Right lobe of liver (tissue), 6 donors: ENCODE measurements around the gene NR6A1. TPM values are rescaled to one million over a fixed set of nuclear protein-coding genes. Genes with fewer than 3 reads are reported as not detected.

Experiments used
- ATAC-seq, 4 donors: fragments of 200-7000 bp; cut with Tn5 transposase; one replicate each; pipeline ENCODE4 v1.9.1; 2020; ENCODE audit warnings: mild to moderate bottlenecking in 4 of 4, moderate library complexity in 4 of 4
- DNase-seq, 3 donors: peaks; one replicate each; pipeline ENCODE4 v3.0.0-alpha.2; 2020
- H3K27ac ChIP-seq, 3 donors: fragments of 200-600 bp; one replicate each; pipeline ENCODE4 v1.8.0; 2022
- H3K27me3 ChIP-seq, 2 donors: fragments of 200-600 bp; one replicate each; pipeline ENCODE4 v1.8.0; 2022
- H3K36me3 ChIP-seq, 4 donors: fragments of 200-600 bp; sonication (generic) in 1 of 4; one replicate each; pipeline versions ENCODE4 v1.5.1 to v1.8.0; 2017 to 2022; ENCODE audit warnings: control low read depth in 1 of 4
- H3K4me1 ChIP-seq, 4 donors: fragments of 200-600 bp; sonication (generic) in 1 of 4; one replicate each; pipeline versions ENCODE4 v1.5.1 to v1.8.0; 2017 to 2022; ENCODE audit warnings: control low read depth in 1 of 4
- H3K4me3 ChIP-seq, 3 donors: fragments of 200-600 bp; one replicate each; pipeline ENCODE4 v1.8.0; 2022
- H3K9me3 ChIP-seq, 4 donors: fragments of 200-600 bp; sonication (generic) in 1 of 4; one replicate each; pipeline versions ENCODE4 v1.5.1 to v1.8.0; 2017 to 2022; ENCODE audit warnings: control low read depth in 1 of 4
- POLR2A ChIP-seq: fragments of 450-650 bp; IDR thresholded peaks from one replicate; pipeline ENCODE4 v1.6.1; 2017; ENCODE audit warnings: antibody characterized with exemption, mild to moderate bottlenecking
- WGBS: methylation state at CpG from one replicate; pipeline ENCODE4 v1.1.6; 2018; ENCODE audit warnings: low coverage, low lambda C conversion rate; ENCODE audit not compliant: insufficient coverage; ENCODE audit errors: missing lambda C conversion rate; 5-methylcytosine and 5-hydroxymethylcytosine counted together
- intact Hi-C, 2 donors: fragments of 100-400 bp; cut with DNase I; formaldehyde crosslinking; loops; one replicate each; pipeline versions ENCODE4 v1.11.2 to v1.14.1; 2022
- total RNA-seq, 6 experiments: library from RNA; depleted of rRNA in 2 of 6; stranded (reverse); fragments of >200 nt in 2 of 6; fragmentation: NEBNext Ultra II Directional in 3 of 6; extraction: Animal tissue kit (Norgen Biotek cat#: 25700) in 3 of 6; gene quantifications; one replicate each; pipeline versions ENCODE4 v1.1.0 to v1.2.4, GENCODE V29; 2016 to 2023
- TF ChIP-seq, protein P1 (sequence below), 4 donors: fragments of 200-600 bp in 3 of 4; fragments of 450-650 bp in 1 of 4; IDR thresholded peaks; one replicate each; pipeline versions ENCODE4 v1.5.1 to v1.8.0; 2016 to 2022; ENCODE audit warnings: antibody characterized with exemption in 4 of 4, mild to moderate bottlenecking in 2 of 4
- donor health status: DM: no; HTN: yes; CAD: no.
- donor health status: DM: no; HTN: no; CAD: no.
- donor health status: DM: no; HTN: no; CAD: no.
- donor health status: DM: no; HTN: yes; CAD: no.
- donor health status: DM: no; HTN: yes; CAD: no.

The NR6A1 gene
- total RNA-seq, 6 experiments from 2014 or later = 1.3 to 3.6 (median 1.9) TPM

- Histone ChIP-seq H3K9me3 (no peaks in the 10 kb centered on the region), H3K27me3 (no peaks in the 10 kb centered on the region), H3K27ac (no peak overlapping the region), H3K4me1 (no peaks in the 10 kb centered on the region), H3K36me3 (no peaks in the 10 kb centered on the region), H3K4me3 (no peak overlapping the region)
- no peak for DNase-seq
- TF ChIP-seq, protein P1, sequence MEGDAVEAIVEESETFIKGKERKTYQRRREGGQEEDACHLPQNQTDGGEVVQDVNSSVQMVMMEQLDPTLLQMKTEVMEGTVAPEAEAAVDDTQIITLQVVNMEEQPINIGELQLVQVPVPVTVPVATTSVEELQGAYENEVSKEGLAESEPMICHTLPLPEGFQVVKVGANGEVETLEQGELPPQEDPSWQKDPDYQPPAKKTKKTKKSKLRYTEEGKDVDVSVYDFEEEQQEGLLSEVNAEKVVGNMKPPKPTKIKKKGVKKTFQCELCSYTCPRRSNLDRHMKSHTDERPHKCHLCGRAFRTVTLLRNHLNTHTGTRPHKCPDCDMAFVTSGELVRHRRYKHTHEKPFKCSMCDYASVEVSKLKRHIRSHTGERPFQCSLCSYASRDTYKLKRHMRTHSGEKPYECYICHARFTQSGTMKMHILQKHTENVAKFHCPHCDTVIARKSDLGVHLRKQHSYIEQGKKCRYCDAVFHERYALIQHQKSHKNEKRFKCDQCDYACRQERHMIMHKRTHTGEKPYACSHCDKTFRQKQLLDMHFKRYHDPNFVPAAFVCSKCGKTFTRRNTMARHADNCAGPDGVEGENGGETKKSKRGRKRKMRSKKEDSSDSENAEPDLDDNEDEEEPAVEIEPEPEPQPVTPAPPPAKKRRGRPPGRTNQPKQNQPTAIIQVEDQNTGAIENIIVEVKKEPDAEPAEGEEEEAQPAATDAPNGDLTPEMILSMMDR (IDR thresholded peaks at IDR 0.05) = no peak
- no peak for TF ChIP-seq POLR2A
- intact Hi-C loops = loop anchor here in 1 of 2 donors (10.0 kb wide), 1 partner anchor 90 kb away; no protein-coding TSS in a partner anchor
- ATAC-seq = no peak
- 100% methylated on average over 1 of the region's 1 CpG for WGBS
These were observed 146.4 kb downstream of the NR6A1 start for GRCh38 chr9:124624735-124624992.

- intact Hi-C loops = loop anchor here in 1 of 2 donors (10.0 kb wide), 1 partner anchor 91 kb away; no protein-coding TSS in a partner anchor
- TF ChIP-seq, protein P1 (IDR thresholded peaks at IDR 0.05) = no peak
- no peak for TF ChIP-seq POLR2A
- no peaks in the 10 kb centered on the region for H3K27me3 ChIP-seq
- H3K27ac ChIP-seq = no peak overlapping the region
- 88% methylated on average over 7 of the region's 7 CpGs for WGBS
- no peaks in the 10 kb centered on the region for H3K4me1 ChIP-seq
- H3K9me3 ChIP-seq = no peaks in the 10 kb centered on the region
- no peak for DNase-seq
- H3K36me3 ChIP-seq = no peaks in the 10 kb centered on the region
- H3K4me3 ChIP-seq = no peak overlapping the region
- no peak for ATAC-seq
These were observed 147.0 kb downstream of the NR6A1 start for GRCh38 chr9:124623966-124624734.

DNA sequence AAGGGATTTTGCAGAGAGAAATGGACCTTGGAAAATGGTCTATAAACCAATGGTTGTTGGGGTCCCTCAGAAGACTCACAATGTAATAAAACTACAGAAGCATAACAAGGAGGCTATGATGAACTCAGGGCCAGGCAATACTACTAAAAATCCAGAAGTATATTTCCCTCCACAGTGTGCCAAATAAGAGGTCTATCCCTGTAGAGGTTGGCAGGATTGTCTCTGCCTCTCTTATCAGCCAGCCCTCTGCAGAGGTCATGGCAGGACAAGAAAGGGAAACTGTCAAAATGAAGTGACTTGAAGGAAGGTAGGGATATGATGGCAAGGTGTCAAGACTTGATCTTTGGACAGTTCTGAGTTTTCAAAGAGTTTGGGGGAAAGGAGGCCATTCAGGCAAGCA, 148.2 kb downstream of the NR6A1 start:
- Histone ChIP-seq H3K27me3 (no peaks in the 10 kb centered on the region), H3K4me1 (peaks cover 0 to 11% (median under 1%) of the 10 kb centered on the region in 4 donors), H3K4me3 (no peak overlapping the region), H3K27ac (no peak overlapping the region), H3K9me3 (no peaks in the 10 kb centered on the region), H3K36me3 (no peaks in the 10 kb centered on the region)
- ATAC-seq (no peak), DNase-seq (no peak)
- TF ChIP-seq, protein P1 (IDR thresholded peaks at IDR 0.05) = no peak
- TF ChIP-seq POLR2A = no peak
- intact Hi-C loops = loop anchor here in 1 of 2 donors (10.0 kb wide), 1 partner anchor 92 kb away; no protein-coding TSS in a partner anchor

DNA sequence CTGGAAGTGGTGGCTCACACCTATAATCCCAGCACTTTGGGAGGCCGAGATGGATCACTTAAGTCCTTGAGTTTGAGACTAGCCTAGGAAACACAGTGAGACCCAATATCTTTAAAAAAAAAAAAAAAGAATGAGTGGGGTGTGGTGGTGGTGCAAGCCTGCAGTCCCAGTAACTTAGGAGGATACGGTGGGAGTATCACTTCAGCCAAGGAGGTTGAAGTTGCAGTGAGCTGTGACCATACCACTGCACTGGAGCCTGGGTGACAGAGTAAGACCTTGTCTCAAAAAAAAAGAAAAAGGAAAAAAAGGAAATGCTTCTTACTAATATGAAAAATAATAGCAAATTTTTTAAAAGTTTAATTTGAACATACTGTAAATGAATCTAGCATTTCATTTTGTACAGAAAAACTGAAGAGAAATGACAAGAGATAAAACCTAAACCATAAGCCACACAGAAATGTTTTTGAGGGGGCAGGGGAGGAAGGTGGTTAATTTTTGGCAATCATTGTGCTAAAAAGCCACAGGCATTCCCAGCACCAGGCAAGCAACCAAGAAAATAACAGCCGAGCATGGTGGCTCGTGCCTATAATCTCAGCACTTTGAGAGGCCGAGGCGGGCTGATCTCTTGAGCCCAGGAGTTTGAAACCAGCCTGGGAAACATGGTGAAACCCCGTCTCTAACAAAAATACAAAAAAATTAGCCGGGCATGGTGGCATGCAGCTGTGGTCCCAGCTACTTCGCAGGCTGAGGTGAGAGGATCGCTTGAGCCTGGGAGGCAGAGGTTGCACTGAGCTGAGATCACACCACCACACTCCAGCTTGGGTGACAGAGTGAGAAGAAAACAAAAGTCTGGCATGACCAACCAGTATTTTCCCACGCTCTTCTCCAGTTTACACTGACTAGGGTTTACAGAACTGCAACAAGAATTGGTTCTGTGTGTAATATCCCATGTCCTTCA, 149.5 kb downstream of the NR6A1 start:
- intact Hi-C loops = loop anchor here in 1 of 2 donors (10.0 kb wide), 1 partner anchor 93 kb away; no protein-coding TSS in a partner anchor
- TF ChIP-seq POLR2A = no peak
- TF ChIP-seq, protein P1 (IDR thresholded peaks at IDR 0.05) = no peak
- WGBS = 69% methylated on average over 7 of the region's 11 CpGs
- H3K4me3 ChIP-seq = no peak overlapping the region
- H3K27me3 ChIP-seq = no peaks in the 10 kb centered on the region
- ATAC-seq = peak in 1 of 4 donors; percentile 21
- no peak for DNase-seq
- peaks cover 0 to 14% (median 1%) of the 10 kb centered on the region in 4 donors for H3K4me1 ChIP-seq
- H3K27ac ChIP-seq = no peak overlapping the region
- H3K9me3 ChIP-seq = no peaks in the 10 kb centered on the region
- no peaks in the 10 kb centered on the region for H3K36me3 ChIP-seq
